MM.1S (cell line): ENCODE data around the gene B4GALNT3.

Experiments
- DNase-seq: peaks from one replicate; pipeline ENCODE4 v3.0.0-alpha.2; 2015
- H2AFZ ChIP-seq: fragments of 300-600 bp; sonication (generic); 2 replicates; pipeline ENCODE4 v1.6.0; 2016; ENCODE audit warnings: antibody characterized with exemption, low read length
- H3F3A ChIP-seq: fragments of 300-600 bp; sonication (generic); 2 replicates; pipeline ENCODE4 v1.6.1; 2016; ENCODE audit warnings: mild to moderate bottlenecking, antibody characterized with exemption, low read length, moderate library complexity, mixed read lengths; ENCODE audit not compliant: insufficient read depth
- H3K27ac ChIP-seq: fragments of 300-600 bp; sonication (generic); 2 replicates; pipeline ENCODE4 v1.5.1; 2016; ENCODE audit warnings: mild to moderate bottlenecking, low read length
- H3K27me3 ChIP-seq: fragments of 300-600 bp; sonication (generic); replicated peaks from 2 replicates; pipeline ENCODE4 v1.6.0; 2016; ENCODE audit warnings: low read length; ENCODE audit not compliant: insufficient read depth
- H3K36me3 ChIP-seq: fragments of 300-600 bp; sonication (generic); replicated peaks from 2 replicates; pipeline ENCODE4 v1.6.1; 2016; ENCODE audit warnings: mild to moderate bottlenecking, low read length, mixed read lengths; ENCODE audit not compliant: insufficient read depth
- H3K4me1 ChIP-seq: fragments of 300-600 bp; sonication (generic); 2 replicates; pipeline ENCODE4 v1.6.1; 2016; ENCODE audit warnings: low read length, mixed read lengths
- H3K4me2 ChIP-seq: fragments of 300-600 bp; sonication (generic); 2 replicates; pipeline ENCODE4 v1.6.0; 2016; ENCODE audit warnings: low read depth, low read length
- H3K4me3 ChIP-seq: fragments of 300-600 bp; sonication (generic); 2 replicates; pipeline ENCODE4 v1.5.1; 2016; ENCODE audit warnings: low read length, mixed read lengths
- H3K79me2 ChIP-seq: fragments of 300-600 bp; sonication (generic); 2 replicates; pipeline ENCODE4 v1.6.1; 2016; ENCODE audit warnings: mixed run types, low read length, mixed read lengths
- H3K9ac ChIP-seq: fragments of 300-600 bp; sonication (generic); 2 replicates; pipeline ENCODE4 v1.6.1; 2016; ENCODE audit warnings: low read length, mixed read lengths
- H3K9me2 ChIP-seq: fragments of 300-600 bp; sonication (generic); replicated peaks from 2 replicates; pipeline ENCODE4 v1.6.1; 2016; ENCODE audit warnings: mild to moderate bottlenecking, low read length, mixed read lengths; ENCODE audit not compliant: insufficient read depth
- H3K9me3 ChIP-seq: fragments of 300-600 bp; sonication (generic); replicated peaks from 2 replicates; pipeline ENCODE4 v1.6.1; 2016; ENCODE audit warnings: mild to moderate bottlenecking, low read length, mixed read lengths; ENCODE audit not compliant: insufficient read depth
- H4K20me1 ChIP-seq: fragments of 300-600 bp; sonication (generic); 2 replicates; pipeline ENCODE4 v1.6.1; 2016; ENCODE audit warnings: mild to moderate bottlenecking, low read length, moderate library complexity, mixed read lengths; ENCODE audit not compliant: insufficient read depth
- EZH2 ChIP-seq: fragments of 300-600 bp; sonication (generic); optimal IDR thresholded peaks from 2 replicates; pipeline ENCODE3; 2017; ENCODE audit warnings: low read depth, mild to moderate bottlenecking, antibody characterized with exemption, low read length, mixed read lengths
- EZH2phosphoT487 ChIP-seq: fragments of 300-600 bp; sonication (generic); IDR thresholded peaks from 2 replicates; pipeline ENCODE4 v1.6.1; 2018; ENCODE audit warnings: antibody characterized with exemption, low read length
- TF ChIP-seq, protein P1 (sequence below): fragments of 300-600 bp; sonication (generic); IDR thresholded peaks from 2 replicates; pipeline ENCODE4 v1.5.1; 2016; ENCODE audit warnings: antibody characterized with exemption, low read length, mixed read lengths

Gene B4GALNT3

DNA sequence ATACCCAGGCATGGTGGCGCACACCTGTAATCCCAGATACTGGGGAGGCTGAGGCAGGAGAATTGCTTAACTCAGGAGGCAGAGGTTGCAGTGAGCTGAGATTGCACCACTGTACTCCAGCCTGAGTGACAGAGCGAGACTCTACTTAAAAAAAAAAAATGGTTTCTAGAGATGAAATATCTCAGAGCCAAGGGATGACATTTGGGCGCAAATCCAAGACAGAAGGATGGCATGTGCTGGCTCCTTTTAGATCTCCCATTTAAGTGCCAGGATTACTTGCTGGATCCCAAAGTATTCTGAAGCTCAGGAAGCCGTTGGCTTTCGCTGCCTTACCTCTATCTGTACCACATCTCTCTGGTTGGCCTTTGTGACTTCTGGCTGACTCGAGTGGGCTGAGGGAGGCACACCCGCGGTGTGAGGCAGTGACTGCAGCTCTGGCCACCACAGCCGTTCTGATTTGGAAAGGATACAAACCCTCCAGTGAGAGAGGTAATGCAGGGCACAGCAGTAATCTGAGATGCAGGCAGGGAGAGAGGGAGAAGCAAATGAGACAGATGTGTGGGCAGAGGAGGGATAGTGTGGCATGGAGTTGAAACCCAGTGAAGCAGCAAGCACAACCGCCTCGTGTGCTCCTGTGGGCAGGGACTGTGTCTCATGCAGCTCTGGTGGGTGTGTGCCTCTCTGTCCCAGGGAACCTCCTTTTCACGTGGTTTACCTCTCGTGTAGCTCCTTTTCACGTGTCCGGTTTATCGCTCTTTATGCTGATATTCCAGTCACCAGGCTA lies 4.9 kb downstream of the B4GALNT3 start:
- peaks cover 43% of the 10 kb centered on the region for H3K27me3 ChIP-seq
- no peaks in the 10 kb centered on the region for H3K4me1 ChIP-seq
- TF ChIP-seq EZH2phosphoT487 (no peak), EZH2 (no peak)
- TF ChIP-seq, protein P1, sequence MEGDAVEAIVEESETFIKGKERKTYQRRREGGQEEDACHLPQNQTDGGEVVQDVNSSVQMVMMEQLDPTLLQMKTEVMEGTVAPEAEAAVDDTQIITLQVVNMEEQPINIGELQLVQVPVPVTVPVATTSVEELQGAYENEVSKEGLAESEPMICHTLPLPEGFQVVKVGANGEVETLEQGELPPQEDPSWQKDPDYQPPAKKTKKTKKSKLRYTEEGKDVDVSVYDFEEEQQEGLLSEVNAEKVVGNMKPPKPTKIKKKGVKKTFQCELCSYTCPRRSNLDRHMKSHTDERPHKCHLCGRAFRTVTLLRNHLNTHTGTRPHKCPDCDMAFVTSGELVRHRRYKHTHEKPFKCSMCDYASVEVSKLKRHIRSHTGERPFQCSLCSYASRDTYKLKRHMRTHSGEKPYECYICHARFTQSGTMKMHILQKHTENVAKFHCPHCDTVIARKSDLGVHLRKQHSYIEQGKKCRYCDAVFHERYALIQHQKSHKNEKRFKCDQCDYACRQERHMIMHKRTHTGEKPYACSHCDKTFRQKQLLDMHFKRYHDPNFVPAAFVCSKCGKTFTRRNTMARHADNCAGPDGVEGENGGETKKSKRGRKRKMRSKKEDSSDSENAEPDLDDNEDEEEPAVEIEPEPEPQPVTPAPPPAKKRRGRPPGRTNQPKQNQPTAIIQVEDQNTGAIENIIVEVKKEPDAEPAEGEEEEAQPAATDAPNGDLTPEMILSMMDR = no peak
- no peaks in the 10 kb centered on the region for H3K36me3 ChIP-seq
- H3K9me3 ChIP-seq = no peaks in the 10 kb centered on the region
- H3K9me2 ChIP-seq = no peaks in the 10 kb centered on the region
- H4K20me1 ChIP-seq = no peaks in the 10 kb centered on the region
- H2AFZ ChIP-seq = no peak overlapping the region
- DNase-seq = no peak
- no peak overlapping the region for H3K27ac ChIP-seq
- no peaks in the 10 kb centered on the region for H3F3A ChIP-seq
- no peak overlapping the region for H3K9ac ChIP-seq
- no peaks in the 10 kb centered on the region for H3K79me2 ChIP-seq
- no peak overlapping the region for H3K4me2 ChIP-seq
- no peak overlapping the region for H3K4me3 ChIP-seq

DNA sequence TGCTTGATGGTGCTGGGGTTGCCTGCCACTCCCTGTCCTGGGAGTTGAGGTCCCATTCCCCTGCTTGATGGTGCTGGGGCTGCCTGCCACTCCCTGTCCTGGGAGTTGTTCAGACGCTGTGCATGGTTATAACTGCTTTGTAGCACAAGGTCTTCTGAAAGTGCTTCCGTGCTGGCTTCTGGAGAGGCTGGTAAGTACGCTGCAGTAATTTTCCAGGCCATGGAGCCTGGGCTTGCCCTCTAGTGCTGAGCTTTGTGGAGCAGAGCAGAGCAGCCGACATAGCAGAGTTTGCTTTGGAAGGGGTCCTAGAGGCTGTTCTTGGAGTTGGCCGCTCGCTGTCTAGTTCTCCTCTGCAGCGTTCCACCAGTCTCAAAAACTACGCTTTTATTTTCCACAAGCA lies 6.3 kb downstream of the B4GALNT3 start:
- no peak overlapping the region for H3K4me2 ChIP-seq
- H3K79me2 ChIP-seq = no peaks in the 10 kb centered on the region
- H3K9me2 ChIP-seq = no peaks in the 10 kb centered on the region
- TF ChIP-seq, protein P1 = no peak
- TF ChIP-seq EZH2phosphoT487 (no peak), EZH2 (no peak)
- H3K36me3 ChIP-seq = no peaks in the 10 kb centered on the region
- no peak overlapping the region for H3K9ac ChIP-seq
- H3K4me1 ChIP-seq = no peaks in the 10 kb centered on the region
- no peak for DNase-seq
- no peaks in the 10 kb centered on the region for H3K9me3 ChIP-seq
- H4K20me1 ChIP-seq = no peaks in the 10 kb centered on the region
- H3K4me3 ChIP-seq = no peak overlapping the region
- H2AFZ ChIP-seq = no peak overlapping the region
- no peak overlapping the region for H3K27ac ChIP-seq
- no peaks in the 10 kb centered on the region for H3F3A ChIP-seq
- peaks cover 35% of the 10 kb centered on the region for H3K27me3 ChIP-seq

DNA sequence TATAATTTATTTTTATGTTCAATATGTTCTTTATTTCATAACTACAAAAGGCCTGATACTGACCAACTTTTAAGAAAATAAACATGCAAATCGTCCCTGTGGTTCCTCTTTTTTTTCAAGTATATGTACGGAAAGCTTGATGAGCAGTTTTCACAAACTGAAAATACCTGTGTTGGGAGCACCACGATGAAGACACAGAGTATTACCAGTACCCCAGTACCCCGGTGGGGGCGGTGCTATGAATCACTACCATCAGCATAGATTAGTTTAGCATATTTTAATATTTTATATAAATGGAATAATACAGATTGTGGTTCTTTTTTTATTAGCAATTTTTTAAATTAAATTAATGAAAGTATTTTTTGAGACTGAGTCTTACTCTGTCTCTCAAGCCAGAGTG lies 7.0 kb downstream of the B4GALNT3 start:
- Histone ChIP-seq H3F3A (no peaks in the 10 kb centered on the region), H3K4me1 (no peaks in the 10 kb centered on the region), H3K27me3 (peaks cover 28% of the 10 kb centered on the region), H3K79me2 (no peaks in the 10 kb centered on the region), H3K9me3 (no peaks in the 10 kb centered on the region), H4K20me1 (no peaks in the 10 kb centered on the region), H3K4me2 (no peak overlapping the region), H2AFZ (no peak overlapping the region), H3K9ac (no peak overlapping the region), H3K27ac (no peak overlapping the region), H3K4me3 (no peak overlapping the region), H3K9me2 (no peaks in the 10 kb centered on the region), H3K36me3 (no peaks in the 10 kb centered on the region)
- TF ChIP-seq, protein P1 = no peak
- TF ChIP-seq EZH2phosphoT487 = no peak
- no peak for TF ChIP-seq EZH2
- DNase-seq = no peak
